K562 (cell line): Measurements from ENCODE around the gene FAM187B. TPM values are rescaled to one million over a fixed set of nuclear protein-coding genes. Genes with fewer than 3 reads are reported as not detected.

Experiments
- ATAC-seq: fragments of 200-7000 bp; cut with Tn5 transposase; 3 replicates; pipeline ENCODE4 v1.9.1; 2020; ENCODE audit warnings: moderate library complexity
- BruUV-seq: library from RNA; stranded (reverse); fragments of 400-500 nt; replicated peaks from 2 replicates; lab custom pipeline; 2021; lab: Mats Ljungman, UMichigan
- CTCF ChIA-PET: fragments of 300-600 bp; formaldehyde crosslinking; extraction: SDS; loops from one replicate; lab custom pipeline; 2021; ENCODE audit warnings: low intra/inter-chr PET ratio; lab: Yijun Ruan, JAX
- POLR2A ChIA-PET: fragments of 300-600, 350-650 bp; sonication (Branson Sonifier 250); formaldehyde crosslinking; extraction: SDS; loops from one replicate; lab custom pipeline; 2021; ENCODE audit warnings: antibody characterized with exemption, inconsistent platforms; lab: Yijun Ruan, JAX
- DNase-seq, 4 experiments: peaks; one replicate each; pipeline versions ENCODE4 v3.0.0 to v3.0.0-alpha.2; 2011 to 2018; ENCODE audit warnings: low spot score in 3 of 4, mixed read lengths in 3 of 4; ENCODE audit errors: extremely low read depth in 1 of 4
- FAIRE-seq: peaks from 2 replicates; lab custom pipeline; 2011; peaks lifted over from hg19 to GRCh38; lab: Jason Lieb, UNC
- H2AFZ ChIP-seq: 2 replicates; pipeline ENCODE4 v1.6.0; 2011; ENCODE audit warnings: low read depth, low read length, control low read depth, inconsistent platforms
- H3K27ac ChIP-seq: fragments of 200-600 bp; 3 replicates; pipeline ENCODE4 v1.8.0; 2011; ENCODE audit warnings: low read depth, mild to moderate bottlenecking, control low read depth, inconsistent platforms, low read length, moderate library complexity, mixed read lengths; ENCODE audit errors: extremely low read depth
- H3K27me3 ChIP-seq, 2 experiments: fragments of 300-600 bp in 1 of 2; 2 replicates in 1 of 2; 3 replicates in 1 of 2; pipeline versions ENCODE4 v1.6.0 to v1.8.0; 2011; ENCODE audit warnings: inconsistent platforms in 2 of 2, low read length in 2 of 2, mild to moderate bottlenecking in 1 of 2, mixed read lengths in 1 of 2, moderate library complexity in 1 of 2; ENCODE audit not compliant: control insufficient read depth in 2 of 2, insufficient read depth in 2 of 2
- H3K36me3 ChIP-seq: fragments of 300-600 bp; 3 replicates; pipeline ENCODE4 v1.8.0; 2011; ENCODE audit warnings: mild to moderate bottlenecking, low read length, inconsistent platforms; ENCODE audit not compliant: control insufficient read depth, insufficient read depth
- H3K4me1 ChIP-seq, 2 experiments: fragments of 200-600 bp in 1 of 2; replicated peaks in 1 of 2; 2 replicates in 1 of 2; 3 replicates in 1 of 2; pipeline versions ENCODE4 v1.5.1 to v1.8.0; 2011; ENCODE audit warnings: inconsistent platforms in 2 of 2, low read length in 2 of 2, mild to moderate bottlenecking in 1 of 2, mixed read lengths in 1 of 2, moderate library complexity in 1 of 2; ENCODE audit not compliant: control insufficient read depth in 2 of 2, insufficient read depth in 2 of 2
- H3K4me2 ChIP-seq: 2 replicates; pipeline ENCODE4 v1.6.1; 2011; ENCODE audit warnings: low read length, control low read depth, inconsistent platforms, mixed read lengths; ENCODE audit not compliant: insufficient read depth
- H3K4me3 ChIP-seq: fragments of 200-600 bp; sonication (generic), shearing (Covaris generic); 2 replicates; pipeline ENCODE4 v1.5.1; 2016; ENCODE audit warnings: control low read depth, inconsistent platforms
- H3K79me2 ChIP-seq: fragments of 200-600 bp; 3 replicates; pipeline ENCODE4 v1.8.0; 2011; ENCODE audit warnings: low read length, inconsistent platforms; ENCODE audit not compliant: control insufficient read depth, insufficient read depth
- H3K9ac ChIP-seq, 2 experiments: 2 replicates each; pipeline versions ENCODE4 v1.6.0 to v1.6.1; 2011; ENCODE audit warnings: low read depth in 2 of 2, low read length in 2 of 2, control low read depth in 1 of 2, inconsistent platforms in 1 of 2, mild to moderate bottlenecking in 1 of 2, mixed read lengths in 1 of 2; ENCODE audit not compliant: insufficient read depth in 1 of 2
- H3K9me1 ChIP-seq: one replicate; pipeline ENCODE4 v1.6.0; 2011; ENCODE audit warnings: inconsistent platforms, mild to moderate bottlenecking, low read length, moderate library complexity; ENCODE audit not compliant: control insufficient read depth, insufficient read depth
- H3K9me3 ChIP-seq: replicated peaks from 2 replicates; pipeline ENCODE4 v1.5.1; 2011; ENCODE audit warnings: low read depth, low read length, inconsistent platforms; ENCODE audit not compliant: control insufficient read depth, insufficient read depth
- H4K20me1 ChIP-seq: replicated peaks from 2 replicates; pipeline ENCODE4 v1.6.1; 2011; ENCODE audit warnings: low read length, inconsistent platforms, mixed read lengths; ENCODE audit not compliant: control insufficient read depth, insufficient read depth
- CBX3 ChIP-seq, 2 experiments: IDR thresholded peaks; 1 replicate in 1 of 2; 2 replicates in 1 of 2; pipeline ENCODE4 v1.6.1; 2012; ENCODE audit warnings: inconsistent platforms in 2 of 2, low read length in 2 of 2, borderline replicate concordance in 1 of 2, control low read depth in 1 of 2
- DIDO1 ChIP-seq: fragments of 450-650 bp; IDR thresholded peaks from 2 replicates; pipeline ENCODE4 v1.6.1; 2016; ENCODE audit warnings: low read depth, missing biosample characterization, missing genetic modification characterization
- FIP1L1 ChIP-seq: fragments of 200-400 bp; formaldehyde crosslinking; IDR thresholded peaks from 2 replicates; pipeline ENCODE4 v1.6.1; 2018; ENCODE audit warnings: mild to moderate bottlenecking, low read depth, low read length; ENCODE audit not compliant: poor library complexity, severe bottlenecking
- FOXO4 ChIP-seq: fragments of 450-650 bp; formaldehyde crosslinking; IDR thresholded peaks from 2 replicates; pipeline ENCODE4 v1.4.0; 2020; ENCODE audit warnings: mild to moderate bottlenecking, moderate library complexity
- HMG20B ChIP-seq: fragments of 250-450 bp; sonication (Bioruptor Pico); IDR thresholded peaks from 2 replicates; pipeline ENCODE4 v1.5.0; 2021; ENCODE audit warnings: mild to moderate bottlenecking
- KDM1A ChIP-seq, 2 experiments: fragments of 450-650 bp; IDR thresholded peaks; 2 replicates each; pipeline ENCODE4 v1.6.1; 2016; ENCODE audit warnings: mild to moderate bottlenecking in 2 of 2
- LCOR ChIP-seq: sonication (generic); formaldehyde crosslinking; IDR thresholded peaks from 2 replicates; pipeline ENCODE4 v1.8.0; 2022; ENCODE audit warnings: mild to moderate bottlenecking, missing genetic modification reagents
- NFYB ChIP-seq: IDR thresholded peaks from 2 replicates; pipeline ENCODE4 v1.6.1; 2011; ENCODE audit warnings: mild to moderate bottlenecking, moderate library complexity; ENCODE audit not compliant: insufficient read length; ENCODE audit errors: extremely low read depth
- RBM25 ChIP-seq: fragments of 200-400 bp; formaldehyde crosslinking; IDR thresholded peaks from 2 replicates; pipeline ENCODE4 v1.6.1; 2018; ENCODE audit warnings: low read length, low read depth, moderate library complexity; ENCODE audit not compliant: severe bottlenecking
- TAF15 ChIP-seq: fragments of 200-400 bp; formaldehyde crosslinking; IDR thresholded peaks from 2 replicates; pipeline ENCODE4 v1.6.1; 2017; ENCODE audit warnings: mild to moderate bottlenecking, low read depth, low read length, moderate library complexity
- TAL1 ChIP-seq: fragments of 450-650 bp; IDR thresholded peaks from 2 replicates; pipeline ENCODE4 v1.6.1; 2016; ENCODE audit warnings: mild to moderate bottlenecking
- THRB ChIP-seq: fragments of 450-650 bp; formaldehyde crosslinking; conservative IDR thresholded peaks from 2 replicates; pipeline ENCODE4 v1.4.0; 2022; ENCODE audit warnings: mild to moderate bottlenecking, missing genetic modification characterization
- ZBTB34 ChIP-seq: fragments of 250-450 bp; sonication (Bioruptor Pico); IDR thresholded peaks from 2 replicates; pipeline ENCODE4 v1.8.0; 2021; ENCODE audit warnings: mild to moderate bottlenecking, moderate library complexity
- ZHX1 ChIP-seq: fragments of 150-350 bp; conservative IDR thresholded peaks from 2 replicates; pipeline ENCODE4 v1.6.1; 2014; ENCODE audit warnings: low read length
- ZNF239 ChIP-seq: fragments of 250-450 bp; sonication (Bioruptor Pico); IDR thresholded peaks from 2 replicates; pipeline ENCODE4 v1.4.0; 2020; ENCODE audit warnings: mild to moderate bottlenecking
- WGBS: fragments of 100-300 bp; shearing (Covaris generic); methylation state at CpG from one replicate; pipeline ENCODE4 v1.1.6; 2016; ENCODE audit warnings: low coverage, mixed read lengths; ENCODE audit not compliant: insufficient coverage; ENCODE audit errors: missing lambda C conversion rate; 5-methylcytosine and 5-hydroxymethylcytosine counted together
- in situ Hi-C: fragments of 300-500 bp; cut with MboI; formaldehyde crosslinking; loops from 4 replicates; pipeline ENCODE4 v1.15.0; 2018; ENCODE audit warnings: inconsistent platforms, mixed read lengths
- intact Hi-C: fragments of 100-400 bp; cut with micrococcal nuclease; formaldehyde crosslinking; loops from 2 replicates; pipeline ENCODE4 v1.14.2; 2022
- polyA plus RNA-seq, 8 experiments: library from polyadenylated mRNA; depleted of rRNA in 4 of 8; stranded (reverse) in 5 of 8; unstranded in 3 of 8; fragments of >200 nt; fragmentation: Nextera tagmentation in 2 of 8; fragmentation: Illumina TruSeq in 1 of 8; extraction: Ambion mirVana in 2 of 8; extraction: Trizol in 1 of 8; gene quantifications; 2 replicates each; pipeline versions ENCODE4 v1.2.1 to v1.2.3, GENCODE V29; 2011 to 2014; ENCODE audit warnings: inconsistent platforms in 1 of 8, missing spikeins in 1 of 8
- total RNA-seq, 7 experiments: library from RNA; depleted of rRNA in 6 of 7; stranded (reverse); fragments of >200 nt in 6 of 7; fragmentation: Illumina TruSeq in 2 of 7; extraction: Trizol in 2 of 7; gene quantifications; 2 replicates each; pipeline versions ENCODE4 v1.2.1 to v1.2.3, GENCODE V29; 2011 to 2021; ENCODE audit warnings: low replicate concordance in 1 of 7

Gene FAM187B
- total and polyA plus RNA-seq, 9 of the 15 experiments (the other 6 are each of a cell fraction or from before 2014, with no cell fraction given) = 0.04 to 0.09 TPM; not detected in 7

GRCh38 chr19:35216833-35217648, 11.5 kb downstream of the FAM187B start:
- no peak for ATAC-seq
- in situ Hi-C loops (no loop called here), intact Hi-C loops (no loop called here)
- POLR2A ChIA-PET = no interaction called here
- WGBS = 70% methylated on average over 3 of the region's 3 CpGs
- FAIRE-seq = no peak
- Histone ChIP-seq H3K4me3 (no peak overlapping the region), H3K9ac (no peak overlapping the region), H3K36me3 (no peaks in the 10 kb centered on the region), H3K4me1 (peaks cover 13 to 28% of the 10 kb centered on the region in 2 experiments), H2AFZ (no peak overlapping the region), H3K79me2 (no peaks in the 10 kb centered on the region), H3K9me3 (peaks cover 19% of the 10 kb centered on the region), H3K9me1 (no peaks in the 10 kb centered on the region), H3K27ac (no peak overlapping the region), H3K4me2 (no peak overlapping the region), H4K20me1 (no peaks in the 10 kb centered on the region), H3K27me3 (no peaks in the 10 kb centered on the region)
- peak in 1 of 4 experiments; percentile 57 for DNase-seq
- BruUV-seq = no TSS peak
- CTCF ChIA-PET = no interaction called here
- TF ChIP-seq KDM1A (IDR thresholded peaks at IDR 0.05) (no peak), TAF15 (no peak), FOXO4 (CRISPR knock-in tag) (no peak), ZHX1 (no peak), NFYB (no peak), FIP1L1 (no peak), ZBTB34 (CRISPR knock-in tag) (no peak), DIDO1 (no peak), RBM25 (peak; percentile 62), TAL1 (no peak), LCOR (CRISPR knock-in tag) (no peak), HMG20B (CRISPR knock-in tag) (no peak), ZNF239 (no peak), CBX3 (IDR thresholded peaks at IDR 0.05; ENCODE audit: borderline replicate concordance in 1 of 2, low read length in 2 of 2) (peak in 1 of 2 experiments; percentile 10; a peak in 1 of 3 replicates), THRB (CRISPR knock-in tag) (no peak)
